Neural crest cell (in vitro differentiated cells): Measurements from ENCODE around the gene INPP5F. TPM values are rescaled to one million over a fixed set of nuclear protein-coding genes. Genes with fewer than 3 reads are reported as not detected.

Experiments used
- DNase-seq: peaks from one replicate; pipeline ENCODE4 v3.0.0; 2021; ENCODE audit warnings: low read depth, mixed read lengths, low spot score
- H3K27ac Mint-ChIP-seq: one replicate; pipeline ENCODE4 v1.8.0; 2021; ENCODE audit warnings: mild to moderate bottlenecking, mixed read lengths; ENCODE audit not compliant: unreplicated experiment
- H3K27me3 Mint-ChIP-seq: 2 replicates; pipeline ENCODE4 v1.8.0; 2021; ENCODE audit warnings: low read depth, mild to moderate bottlenecking, mixed read lengths
- H3K36me3 Mint-ChIP-seq: 2 replicates; pipeline ENCODE4 v1.8.0; 2021; ENCODE audit warnings: low read depth, mild to moderate bottlenecking, mixed read lengths
- H3K4me1 Mint-ChIP-seq: 2 replicates; pipeline ENCODE4 v1.8.0; 2021; ENCODE audit warnings: mixed read lengths
- H3K4me3 Mint-ChIP-seq: one replicate; pipeline ENCODE4 v1.8.0; 2021; ENCODE audit warnings: mild to moderate bottlenecking, mixed read lengths
- H3K9me3 Mint-ChIP-seq: 2 replicates; pipeline ENCODE4 v1.8.0; 2021; ENCODE audit warnings: mixed read lengths
- total RNA-seq: library from RNA; stranded (reverse); gene quantifications from 2 replicates; pipeline ENCODE4 v1.2.1, GENCODE V29; 2021
- TF ChIP-seq, protein P1 (sequence below): fragments of 200-600 bp; sonication (generic); conservative IDR thresholded peaks from 2 replicates; pipeline ENCODE4 v1.5.0; 2021; ENCODE audit warnings: antibody characterized with exemption, mild to moderate bottlenecking

Gene INPP5F
- total RNA-seq, 1 donor from 2014 or later: 95.4 TPM

GRCh38 chr10:119849031-119849789 lies 123.4 kb downstream of the INPP5F start:
- Mint-ChIP-seq H3K27ac (no peak overlapping the region), H3K36me3 (peaks cover 25% of the 10 kb centered on the region), H3K4me1 (no peaks in the 10 kb centered on the region), H3K27me3 (no peaks in the 10 kb centered on the region), H3K4me3 (no peak overlapping the region), H3K9me3 (no peaks in the 10 kb centered on the region)
- no peak for DNase-seq
- TF ChIP-seq, protein P1, sequence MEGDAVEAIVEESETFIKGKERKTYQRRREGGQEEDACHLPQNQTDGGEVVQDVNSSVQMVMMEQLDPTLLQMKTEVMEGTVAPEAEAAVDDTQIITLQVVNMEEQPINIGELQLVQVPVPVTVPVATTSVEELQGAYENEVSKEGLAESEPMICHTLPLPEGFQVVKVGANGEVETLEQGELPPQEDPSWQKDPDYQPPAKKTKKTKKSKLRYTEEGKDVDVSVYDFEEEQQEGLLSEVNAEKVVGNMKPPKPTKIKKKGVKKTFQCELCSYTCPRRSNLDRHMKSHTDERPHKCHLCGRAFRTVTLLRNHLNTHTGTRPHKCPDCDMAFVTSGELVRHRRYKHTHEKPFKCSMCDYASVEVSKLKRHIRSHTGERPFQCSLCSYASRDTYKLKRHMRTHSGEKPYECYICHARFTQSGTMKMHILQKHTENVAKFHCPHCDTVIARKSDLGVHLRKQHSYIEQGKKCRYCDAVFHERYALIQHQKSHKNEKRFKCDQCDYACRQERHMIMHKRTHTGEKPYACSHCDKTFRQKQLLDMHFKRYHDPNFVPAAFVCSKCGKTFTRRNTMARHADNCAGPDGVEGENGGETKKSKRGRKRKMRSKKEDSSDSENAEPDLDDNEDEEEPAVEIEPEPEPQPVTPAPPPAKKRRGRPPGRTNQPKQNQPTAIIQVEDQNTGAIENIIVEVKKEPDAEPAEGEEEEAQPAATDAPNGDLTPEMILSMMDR: no peak

DNA sequence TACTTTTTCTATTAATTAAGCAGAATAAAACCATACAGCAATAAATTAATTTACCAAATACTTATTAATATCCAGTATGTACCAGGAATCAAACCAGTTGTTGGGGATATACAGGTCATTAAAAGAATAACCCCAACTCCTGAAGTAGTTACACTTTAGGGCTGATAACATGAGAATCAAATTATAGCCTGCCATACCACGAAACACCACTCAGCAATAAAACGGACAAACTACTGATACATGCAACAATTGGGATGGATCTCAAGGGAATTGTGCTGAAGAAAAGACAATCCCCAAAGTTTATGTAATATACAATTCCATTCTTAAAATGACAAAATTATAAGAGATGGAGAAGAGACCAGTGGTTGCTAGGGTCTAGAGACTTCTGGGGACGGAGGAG lies 124.1 kb downstream of the INPP5F start:
- peak overlapping the region; percentile 31 for H3K27ac Mint-ChIP-seq
- H3K27me3 Mint-ChIP-seq: no peaks in the 10 kb centered on the region
- DNase-seq: no peak
- no peaks in the 10 kb centered on the region for H3K4me1 Mint-ChIP-seq
- H3K9me3 Mint-ChIP-seq: no peaks in the 10 kb centered on the region
- TF ChIP-seq, protein P1: no peak
- H3K4me3 Mint-ChIP-seq: no peak overlapping the region
- H3K36me3 Mint-ChIP-seq: peaks cover 25% of the 10 kb centered on the region

DNA sequence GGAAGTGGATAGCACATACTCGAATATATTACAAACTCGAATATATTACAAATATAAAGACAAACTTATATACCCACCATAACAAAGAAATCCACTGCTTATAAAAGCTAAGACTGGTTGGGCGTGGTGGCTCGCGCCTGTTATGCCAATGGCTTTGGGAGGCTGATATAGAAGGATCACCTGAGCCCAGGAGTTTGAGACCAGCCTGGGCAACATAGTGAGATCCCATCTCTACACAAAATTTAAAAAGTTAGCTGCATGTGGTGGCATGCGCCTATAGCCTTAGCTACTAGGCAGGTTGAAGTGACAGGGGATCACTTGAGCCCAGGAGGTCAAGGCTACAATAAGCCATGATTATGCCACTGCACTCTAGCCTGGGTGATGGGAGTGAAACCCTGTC lies 126.4 kb downstream of the INPP5F start:
- no peaks in the 10 kb centered on the region for H3K27me3 Mint-ChIP-seq
- H3K27ac Mint-ChIP-seq: no peak overlapping the region
- peaks cover 20% of the 10 kb centered on the region for H3K36me3 Mint-ChIP-seq
- TF ChIP-seq, protein P1: no peak
- no peak overlapping the region for H3K4me3 Mint-ChIP-seq
- no peaks in the 10 kb centered on the region for H3K9me3 Mint-ChIP-seq
- no peak for DNase-seq
- H3K4me1 Mint-ChIP-seq: no peaks in the 10 kb centered on the region

DNA sequence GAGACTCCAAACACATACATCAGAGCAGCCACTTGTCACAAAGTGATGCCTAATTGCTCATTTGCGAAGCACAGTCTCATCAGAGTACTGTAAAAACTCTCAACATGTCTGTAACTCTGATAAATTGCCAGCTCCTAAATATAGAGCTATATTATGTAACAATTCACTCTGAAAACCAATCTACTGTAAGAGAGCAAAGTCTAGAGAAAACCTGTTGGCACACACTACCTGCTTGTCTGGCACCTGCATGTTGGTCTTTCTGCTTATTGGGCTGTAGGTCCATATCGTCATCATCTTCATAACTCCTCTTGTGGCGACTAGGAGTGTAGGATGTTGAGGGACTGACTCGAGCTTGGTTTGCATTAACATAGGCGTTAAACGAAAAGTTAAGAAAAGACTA lies 127.0 kb downstream of the INPP5F start:
- no peak overlapping the region for H3K27ac Mint-ChIP-seq
- peaks cover 4% of the 10 kb centered on the region for H3K4me1 Mint-ChIP-seq
- H3K27me3 Mint-ChIP-seq: no peaks in the 10 kb centered on the region
- H3K36me3 Mint-ChIP-seq: peaks cover 20% of the 10 kb centered on the region
- H3K9me3 Mint-ChIP-seq: no peaks in the 10 kb centered on the region
- DNase-seq: no peak
- no peak overlapping the region for H3K4me3 Mint-ChIP-seq
- TF ChIP-seq, protein P1: no peak

DNA sequence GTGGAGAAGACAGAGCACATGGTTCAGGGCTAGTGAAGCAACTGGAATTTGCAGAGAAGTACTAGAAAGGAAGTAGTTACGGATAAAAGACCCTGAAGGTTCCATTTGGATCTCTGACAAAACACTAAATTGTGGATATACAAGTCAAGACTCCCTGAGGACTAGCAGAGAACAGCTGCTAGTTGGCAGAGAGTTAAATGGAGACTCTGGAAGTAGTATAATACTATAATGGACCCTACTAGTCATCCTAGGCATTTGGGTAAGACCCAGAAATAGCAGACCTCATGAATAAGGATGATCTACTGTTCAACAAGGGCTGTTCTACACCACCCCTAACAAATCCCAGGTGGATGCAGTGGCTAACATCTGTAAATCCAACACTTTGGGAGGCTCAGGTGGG lies 127.7 kb downstream of the INPP5F start:
- H3K27me3 Mint-ChIP-seq: no peaks in the 10 kb centered on the region
- DNase-seq: no peak
- H3K9me3 Mint-ChIP-seq: no peaks in the 10 kb centered on the region
- H3K27ac Mint-ChIP-seq: no peak overlapping the region
- no peak overlapping the region for H3K4me3 Mint-ChIP-seq
- H3K4me1 Mint-ChIP-seq: peaks cover 4% of the 10 kb centered on the region
- TF ChIP-seq, protein P1: no peak
- H3K36me3 Mint-ChIP-seq: peaks cover 20% of the 10 kb centered on the region
